ENCODE measurements around the gene FOXR1. TPM values are rescaled to one million over a fixed set of nuclear protein-coding genes. Genes with fewer than 3 reads are reported as not detected.
A peak's percentile ranks its signal among the peaks of the same experiment; 100 is the strongest.
"Not testable (repeated sequence)": the region's sequence is repeated elsewhere in the genome, so short reads cannot be mapped to it uniquely, and the experiment has no call there.

The FOXR1 gene
- total RNA-seq, 1 experiment from 2014 or later = not detected

GRCh38 chr11:118975771-118976709, 4.5 kb downstream of the FOXR1 start:
- intact Hi-C loops (cut with micrococcal nuclease; ENCODE audit: unreplicated experiment) = no loop called here
- H3K27ac ChIP-seq (ENCODE audit: low read depth, low read length, poor library complexity, severe bottlenecking) = no peak overlapping the region
- H3K9me3 ChIP-seq (ENCODE audit: low read depth, low read length, poor library complexity, severe bottlenecking) = no peaks in the 10 kb centered on the region
- ChIA-PET CTCF (interaction anchor here (0.6 kb wide), 1 partner anchor 382 kb away, joined by 4 read pairs; no protein-coding TSS in a partner anchor), POLR2A (ENCODE audit: low non-redundant PET) (no interaction called here)
- peaks cover 7% of the 10 kb centered on the region for H3K4me1 ChIP-seq (ENCODE audit: insufficient read depth, low read length, poor library complexity, severe bottlenecking)
- no peaks in the 10 kb centered on the region for H3K27me3 ChIP-seq (replicated peaks; ENCODE audit: insufficient read depth, low read depth, low read length, poor library complexity)
- no peak overlapping the region for H3K4me3 ChIP-seq (ENCODE audit: low read depth, low read length, poor library complexity, severe bottlenecking)
- BruUV-seq (replicated peaks) = no TSS peak
- peak; percentile 63 for DNase-seq (ENCODE audit: low spot score)
- TF ChIP-seq EZH2 (IDR thresholded peaks at IDR 0.05; ENCODE audit: borderline replicate concordance, low read depth, low read length, poor library complexity, severe bottlenecking) = no peak
- no peaks in the 10 kb centered on the region for H3K36me3 ChIP-seq (ENCODE audit: insufficient read depth, low read length, poor library complexity, severe bottlenecking)

- CTCF ChIA-PET = no interaction called here
- TF ChIP-seq CTCF (conservative IDR thresholded peaks at IDR 0.05; ENCODE audit: low read depth, low read length) (peak; percentile 31), EZH2 (IDR thresholded peaks at IDR 0.05; ENCODE audit: borderline replicate concordance, low read depth, low read length, poor library complexity, severe bottlenecking) (no peak)
- H3K36me3 ChIP-seq (ENCODE audit: insufficient read depth, low read length, poor library complexity, severe bottlenecking) = no peaks in the 10 kb centered on the region
These were observed 7.9 kb downstream of the FOXR1 start for GRCh38 chr11:118979434-118979833.

GRCh38 chr11:118980191-118980881, 8.8 kb downstream of the FOXR1 start:
- no peak for TF ChIP-seq EZH2 (IDR thresholded peaks at IDR 0.05; ENCODE audit: borderline replicate concordance, low read depth, low read length, poor library complexity, severe bottlenecking)
- no peak for TF ChIP-seq CTCF (conservative IDR thresholded peaks at IDR 0.05; ENCODE audit: low read depth, low read length)
- Histone ChIP-seq H3K4me1 (ENCODE audit: insufficient read depth, low read length, poor library complexity, severe bottlenecking) (peaks cover 7% of the 10 kb centered on the region), H3K9me3 (ENCODE audit: low read depth, low read length, poor library complexity, severe bottlenecking) (no peaks in the 10 kb centered on the region), H3K27ac (ENCODE audit: low read depth, low read length, poor library complexity, severe bottlenecking) (no peak overlapping the region), H3K36me3 (ENCODE audit: insufficient read depth, low read length, poor library complexity, severe bottlenecking) (no peaks in the 10 kb centered on the region), H3K4me3 (ENCODE audit: low read depth, low read length, poor library complexity, severe bottlenecking) (no peak overlapping the region), H3K27me3 (replicated peaks; ENCODE audit: insufficient read depth, low read depth, low read length, poor library complexity) (no peaks in the 10 kb centered on the region)
- ChIA-PET POLR2A (ENCODE audit: low non-redundant PET) (no interaction called here), CTCF (no interaction called here)
- intact Hi-C loops (cut with micrococcal nuclease; ENCODE audit: unreplicated experiment) = no loop called here
- no TSS peak for BruUV-seq (replicated peaks)
- no peak for DNase-seq (ENCODE audit: low spot score)

More at GRCh38 chr11:118979434-118979833, 7.9 kb downstream of the FOXR1 start:
- POLR2A ChIA-PET (ENCODE audit: low non-redundant PET) = no interaction called here
- Histone ChIP-seq H3K4me3 (ENCODE audit: low read depth, low read length, poor library complexity, severe bottlenecking) (no peak overlapping the region), H3K9me3 (ENCODE audit: low read depth, low read length, poor library complexity, severe bottlenecking) (no peaks in the 10 kb centered on the region), H3K27me3 (replicated peaks; ENCODE audit: insufficient read depth, low read depth, low read length, poor library complexity) (no peaks in the 10 kb centered on the region), H3K27ac (ENCODE audit: low read depth, low read length, poor library complexity, severe bottlenecking) (no peak overlapping the region), H3K4me1 (ENCODE audit: insufficient read depth, low read length, poor library complexity, severe bottlenecking) (peaks cover 7% of the 10 kb centered on the region)
- peak; percentile 38 for DNase-seq (ENCODE audit: low spot score)
- BruUV-seq (replicated peaks) = no TSS peak
- intact Hi-C loops (cut with micrococcal nuclease; ENCODE audit: unreplicated experiment) = no loop called here

- H3K27ac ChIP-seq (ENCODE audit: low read depth, low read length, poor library complexity, severe bottlenecking); intact Hi-C loops (cut with micrococcal nuclease; ENCODE audit: unreplicated experiment); H3K27me3 ChIP-seq (replicated peaks; ENCODE audit: insufficient read depth, low read depth, low read length, poor library complexity); POLR2A ChIA-PET (ENCODE audit: low non-redundant PET); DNase-seq (ENCODE audit: low spot score); BruUV-seq (replicated peaks); H3K36me3 ChIP-seq (ENCODE audit: insufficient read depth, low read length, poor library complexity, severe bottlenecking); CTCF ChIA-PET; H3K4me1 ChIP-seq (ENCODE audit: insufficient read depth, low read length, poor library complexity, severe bottlenecking); H3K4me3 ChIP-seq (ENCODE audit: low read depth, low read length, poor library complexity, severe bottlenecking); H3K9me3 ChIP-seq (ENCODE audit: low read depth, low read length, poor library complexity, severe bottlenecking): not testable (repeated sequence)
These were observed 12.8 kb downstream of the FOXR1 start for GRCh38 chr11:118984337-118984736.

All from A673 (cell line).